NCI-H446 (cell line): ENCODE results near the gene CDHR5.

Source experiments
- DNase-seq, 2 experiments: peaks; one replicate each; lab custom pipeline; 2025; lab: John Stamatoyannopoulos, UW

The CDHR5 gene

DNA sequence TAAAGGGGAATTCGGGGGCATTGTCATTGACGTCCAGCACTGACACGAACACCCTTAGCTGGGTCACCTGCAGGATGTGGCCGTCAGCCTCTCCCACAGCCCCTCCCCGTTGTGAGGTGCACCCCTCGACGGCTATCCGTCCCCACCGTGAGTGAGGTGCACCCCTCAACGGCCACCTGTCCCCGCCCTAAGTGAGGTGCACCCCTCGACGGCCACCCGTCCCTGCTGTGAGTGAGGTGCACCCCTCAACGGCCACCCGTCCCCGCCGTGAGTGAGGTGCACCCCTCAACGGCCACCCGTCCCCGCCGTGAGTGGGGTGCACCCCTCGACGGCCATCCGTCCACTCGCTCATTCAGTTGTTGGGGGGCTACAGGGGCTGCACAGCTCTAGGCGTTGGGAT, 2.9 kb downstream of the CDHR5 start:
- no peak for DNase-seq

DNA sequence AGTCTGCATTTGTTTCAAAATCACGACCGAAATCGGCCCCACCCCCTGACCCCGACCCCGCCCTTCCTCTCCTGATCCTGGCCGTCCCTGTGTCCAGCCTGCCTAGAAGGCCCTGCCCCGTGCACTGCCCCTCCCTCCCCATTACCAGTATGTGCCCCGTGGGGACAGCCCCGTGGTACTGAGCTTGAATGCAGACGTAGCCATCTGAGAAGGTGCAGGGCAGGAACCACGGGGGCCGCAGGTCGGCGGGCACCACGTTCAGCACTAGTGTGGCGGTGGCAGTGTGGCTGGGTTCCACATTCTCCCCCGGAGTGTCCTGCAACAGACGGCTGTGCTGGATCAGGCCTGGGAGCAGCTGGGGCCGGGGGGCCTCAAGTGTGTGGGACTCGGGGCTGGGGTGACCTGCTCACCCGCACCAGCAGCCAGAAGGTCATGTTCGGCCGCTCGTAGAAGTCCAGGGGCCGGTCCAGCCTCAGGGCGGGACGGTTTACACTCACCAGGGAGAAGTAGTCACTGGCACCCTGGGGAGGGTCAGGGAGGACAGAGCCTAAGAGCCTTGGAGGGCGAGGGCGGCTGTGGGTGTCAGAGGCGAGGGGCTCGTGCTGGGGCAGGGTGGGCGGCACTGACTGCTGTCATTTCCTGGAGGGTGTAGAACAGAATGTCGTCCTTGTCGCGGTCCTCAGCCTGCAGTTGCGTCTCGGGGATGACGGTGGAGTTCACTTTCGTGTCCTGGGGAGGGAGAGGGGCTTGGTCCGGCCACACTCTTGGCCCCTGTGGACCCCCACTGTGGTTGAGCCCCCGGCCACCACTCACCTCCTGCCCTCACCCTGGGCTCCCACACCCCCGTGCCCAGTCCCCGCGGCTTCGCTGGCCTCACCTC, 3.6 kb downstream of the CDHR5 start:
- DNase-seq, result no peak

DNA sequence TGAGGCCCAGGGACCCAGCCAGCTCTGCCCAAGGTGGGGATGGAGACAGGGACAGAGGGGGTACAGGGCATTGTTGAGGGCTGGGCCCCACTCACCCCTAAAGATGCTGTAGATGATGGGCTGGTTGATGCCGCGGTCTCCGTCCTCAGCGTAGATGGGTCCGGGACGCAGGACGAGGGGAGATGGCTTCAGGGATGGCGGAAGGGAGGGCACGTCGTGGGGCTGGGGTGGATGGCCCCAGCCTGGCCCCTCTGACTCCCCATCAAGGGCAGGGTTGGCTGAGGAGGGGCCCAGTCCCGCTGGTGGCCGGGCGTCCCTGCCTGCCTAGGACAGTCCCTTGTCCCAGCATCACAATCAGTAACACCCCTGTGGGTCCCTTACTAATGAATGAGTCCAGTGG, 4.6 kb downstream of the CDHR5 start:
- no peak for DNase-seq

DNA sequence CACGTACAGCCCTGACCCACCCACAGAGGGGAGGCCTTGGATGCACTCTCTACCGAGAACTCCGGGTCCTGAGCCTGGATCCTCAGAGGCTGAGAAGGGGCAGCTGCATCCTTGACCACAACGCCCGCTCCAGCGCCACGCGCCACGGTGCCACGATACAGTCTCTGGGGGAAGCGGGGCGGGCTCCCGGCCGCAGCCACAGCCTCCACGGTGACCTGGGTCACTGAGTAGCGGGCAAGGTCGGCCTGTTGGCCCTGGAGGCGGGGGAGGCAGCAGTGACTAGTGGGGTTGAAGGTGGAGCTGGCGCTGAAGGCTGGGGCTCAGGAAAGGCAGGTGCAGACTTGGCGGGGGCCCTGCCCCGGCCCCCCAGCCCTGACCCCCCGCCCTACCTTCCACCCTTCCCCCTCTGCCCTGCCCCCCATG, 5.1 kb downstream of the CDHR5 start:
- no peak for DNase-seq

DNA sequence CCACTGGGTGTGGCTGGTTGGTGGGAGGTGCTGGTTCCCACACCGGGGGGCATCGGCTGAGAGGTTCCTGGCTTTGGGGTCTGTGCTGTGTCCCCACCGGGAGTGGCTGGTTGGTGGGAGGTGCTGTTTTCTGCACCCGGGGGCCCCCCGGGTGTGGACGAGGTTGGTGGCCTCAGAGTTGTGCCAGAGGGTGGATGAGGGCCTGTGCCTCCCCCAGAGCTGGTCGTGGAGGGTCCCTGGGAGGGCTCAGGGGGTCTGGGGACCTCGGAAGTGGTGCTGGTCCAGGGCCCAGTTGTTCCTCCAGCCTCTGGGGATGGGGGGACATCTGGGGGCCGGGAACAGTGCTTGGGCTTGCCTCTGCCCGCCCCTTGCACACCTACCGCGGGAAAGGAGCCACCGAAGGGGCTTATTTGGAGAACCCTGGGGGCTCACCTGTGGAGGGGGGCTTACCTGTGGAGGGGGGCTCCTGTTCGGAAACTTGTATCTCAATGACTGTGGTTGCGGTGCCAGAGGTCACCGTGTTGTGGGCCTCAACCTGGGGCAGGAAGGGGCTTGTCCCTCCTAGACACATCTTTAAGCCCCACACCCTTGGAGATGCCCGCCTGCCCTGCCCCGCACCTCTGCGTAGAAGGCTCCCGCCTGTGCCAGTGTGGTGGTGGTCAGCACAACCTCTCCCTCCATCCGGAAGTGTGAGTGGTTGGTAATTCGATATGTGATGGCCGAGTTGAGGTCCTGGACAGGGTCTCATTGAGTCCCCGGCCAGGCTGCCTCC, 5.7 kb downstream of the CDHR5 start:
- no peak for DNase-seq

DNA sequence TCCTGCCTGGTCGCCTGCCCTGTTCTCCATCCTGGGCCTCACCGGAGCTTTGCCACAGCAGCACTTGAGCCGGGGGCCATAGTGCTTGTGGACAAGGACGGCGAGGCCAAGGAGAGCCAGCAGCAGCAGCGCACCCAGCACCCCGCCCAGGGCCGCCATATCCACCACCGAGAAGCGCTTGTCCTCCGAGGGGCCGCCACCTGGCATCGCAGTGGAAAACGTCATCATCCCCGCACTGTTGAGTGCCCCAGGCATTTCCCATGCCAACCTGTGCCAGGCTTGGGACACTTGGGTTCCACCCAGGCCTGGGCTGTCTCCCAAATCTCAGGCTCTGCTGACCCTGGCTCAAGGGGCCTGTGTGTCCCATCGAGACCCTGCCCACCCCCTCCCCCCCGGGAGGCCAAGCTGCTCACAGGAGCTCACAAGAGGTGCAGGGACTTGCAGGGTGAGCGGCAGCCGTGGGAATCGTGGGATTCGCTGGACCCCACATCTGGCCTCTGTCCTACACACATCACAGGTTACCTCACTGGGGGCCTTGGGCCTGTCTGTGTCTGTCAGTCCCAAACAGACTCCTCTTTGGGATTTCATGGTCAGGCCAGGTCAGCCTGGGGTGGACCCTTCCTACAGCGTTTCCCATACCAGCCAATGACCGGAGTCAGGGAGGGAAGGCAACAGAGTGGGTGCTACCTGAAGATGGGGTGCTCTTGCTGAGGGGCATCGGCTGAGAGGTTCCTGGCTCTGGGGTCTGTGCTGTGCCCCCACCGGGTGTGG, 6.7 kb downstream of the CDHR5 start:
- no peak for DNase-seq

DNA sequence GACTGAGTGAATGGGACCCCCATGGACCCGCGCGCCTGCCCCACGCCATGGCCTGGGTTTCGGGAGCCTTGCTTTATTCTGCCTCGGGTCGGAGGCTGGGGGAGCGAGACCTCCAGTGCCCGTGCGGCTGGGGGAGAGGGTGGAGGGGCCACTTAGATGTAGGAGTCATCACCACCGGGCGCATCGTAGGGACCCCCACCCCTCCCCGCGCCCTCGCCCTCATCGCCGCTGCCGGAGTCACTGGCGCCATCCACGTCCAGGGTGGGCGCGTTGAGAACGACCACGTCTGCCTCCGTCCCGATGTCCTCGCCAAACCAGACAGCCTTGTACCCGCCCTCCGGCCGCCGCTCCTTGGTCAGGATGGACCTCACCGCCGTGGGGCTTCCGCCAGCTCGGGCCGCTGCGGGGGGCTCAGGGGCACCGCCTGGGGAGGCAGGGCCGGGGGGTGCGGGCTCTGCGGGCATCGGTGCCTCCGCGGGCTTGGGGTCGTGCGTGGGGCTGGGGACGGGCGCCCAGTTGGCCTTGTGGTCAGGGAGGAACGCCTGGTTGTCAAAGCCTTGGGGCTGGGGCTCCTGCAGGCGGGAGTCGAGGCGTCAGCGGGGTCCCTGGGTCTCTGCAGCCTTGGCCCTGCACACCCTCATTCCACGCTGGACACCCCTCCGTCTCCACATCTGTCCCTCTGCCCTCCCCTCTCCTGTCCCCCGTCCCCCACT, 7.4 kb downstream of the CDHR5 start:
- DNase-seq, result no peak

DNA sequence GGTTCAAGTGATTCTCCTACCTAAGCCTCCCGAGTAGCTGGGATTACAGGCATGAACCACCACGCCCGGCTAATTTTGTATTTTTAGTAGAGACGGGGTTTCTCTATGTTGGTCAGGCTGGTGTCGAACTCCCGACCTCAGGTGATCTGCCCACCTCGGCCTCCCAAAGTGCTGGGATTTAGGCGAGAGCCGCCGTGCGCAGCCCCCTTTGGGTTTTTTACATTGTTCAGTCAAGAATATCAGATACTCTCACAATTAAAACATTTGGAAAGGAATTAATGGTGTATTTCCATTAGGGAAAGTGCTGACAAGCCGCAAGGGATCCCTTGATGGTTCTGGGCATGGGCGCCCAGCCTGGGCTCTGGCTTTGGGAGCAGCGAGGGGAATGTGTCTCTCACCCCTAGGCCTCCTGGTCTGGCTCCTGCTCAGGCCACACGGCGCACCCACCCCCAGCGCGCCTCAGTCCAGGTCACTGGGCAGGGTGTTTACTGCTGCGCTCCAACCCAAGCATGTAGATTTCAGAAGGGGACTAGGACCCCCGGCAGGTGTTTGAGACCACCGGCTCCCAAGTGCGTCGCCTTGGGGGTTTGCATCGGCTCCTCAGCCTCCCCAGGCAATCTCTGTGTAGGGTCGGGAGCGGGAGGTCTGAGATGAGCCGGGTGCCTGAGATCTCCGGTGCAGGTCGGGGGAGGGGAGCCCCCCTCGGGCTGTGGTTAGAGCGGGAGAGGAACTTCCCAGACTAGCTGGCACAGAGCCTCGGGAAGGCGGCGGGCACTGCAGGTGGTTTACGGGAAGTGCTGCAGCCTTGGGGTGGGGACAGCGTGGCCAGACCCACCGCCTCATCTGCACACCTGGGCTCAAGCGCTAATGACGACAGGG, 8.2 kb downstream of the CDHR5 start:
- no peak for DNase-seq

DNA sequence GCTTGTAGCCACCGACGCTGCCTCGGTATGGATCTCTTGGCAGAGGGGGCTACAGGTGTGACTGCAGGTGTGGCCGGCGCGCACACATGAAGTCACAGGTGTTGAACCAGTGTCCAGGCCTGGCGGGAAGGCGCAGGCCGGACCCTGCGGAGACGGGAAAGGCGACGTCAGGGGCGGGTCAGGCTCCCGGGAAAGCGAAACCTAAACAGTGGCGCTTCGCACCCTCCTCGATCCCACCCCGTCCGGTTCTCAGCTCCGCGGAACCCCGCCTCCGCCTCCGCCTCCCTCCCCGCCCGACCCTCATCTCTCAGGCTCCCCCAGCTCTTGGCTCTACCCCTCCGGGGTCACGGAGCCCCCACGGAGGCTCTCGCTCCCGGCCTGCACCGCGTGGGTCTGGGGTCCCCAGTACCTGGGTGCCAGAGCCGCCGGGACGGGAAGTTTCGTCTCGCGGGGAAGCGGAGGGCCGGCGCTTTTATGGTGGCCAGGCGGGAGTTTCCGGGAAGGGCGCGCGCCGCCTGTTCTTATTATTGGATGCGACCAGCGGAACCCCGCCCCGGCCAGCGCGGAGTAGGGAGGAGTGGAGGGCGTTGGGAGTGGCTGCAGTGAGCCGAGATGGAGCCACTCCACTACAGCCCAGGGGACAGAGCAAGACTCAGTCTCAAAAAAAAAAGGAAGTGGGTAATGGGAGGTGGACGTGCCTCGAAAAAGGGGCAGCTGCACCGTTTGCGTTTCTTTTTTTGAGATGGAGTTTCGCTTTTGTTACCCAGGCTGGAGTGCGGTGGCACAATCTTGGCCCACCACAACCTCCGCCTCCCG, 9.0 kb downstream of the CDHR5 start, which contains the start of gene IRF7:
Gene IRF7, minus strand, starts transcription at position 447 of the 816 bp plus-strand sequence. CDS start 586 bp downstream, outside the sequence.
- no peak for DNase-seq

DNA sequence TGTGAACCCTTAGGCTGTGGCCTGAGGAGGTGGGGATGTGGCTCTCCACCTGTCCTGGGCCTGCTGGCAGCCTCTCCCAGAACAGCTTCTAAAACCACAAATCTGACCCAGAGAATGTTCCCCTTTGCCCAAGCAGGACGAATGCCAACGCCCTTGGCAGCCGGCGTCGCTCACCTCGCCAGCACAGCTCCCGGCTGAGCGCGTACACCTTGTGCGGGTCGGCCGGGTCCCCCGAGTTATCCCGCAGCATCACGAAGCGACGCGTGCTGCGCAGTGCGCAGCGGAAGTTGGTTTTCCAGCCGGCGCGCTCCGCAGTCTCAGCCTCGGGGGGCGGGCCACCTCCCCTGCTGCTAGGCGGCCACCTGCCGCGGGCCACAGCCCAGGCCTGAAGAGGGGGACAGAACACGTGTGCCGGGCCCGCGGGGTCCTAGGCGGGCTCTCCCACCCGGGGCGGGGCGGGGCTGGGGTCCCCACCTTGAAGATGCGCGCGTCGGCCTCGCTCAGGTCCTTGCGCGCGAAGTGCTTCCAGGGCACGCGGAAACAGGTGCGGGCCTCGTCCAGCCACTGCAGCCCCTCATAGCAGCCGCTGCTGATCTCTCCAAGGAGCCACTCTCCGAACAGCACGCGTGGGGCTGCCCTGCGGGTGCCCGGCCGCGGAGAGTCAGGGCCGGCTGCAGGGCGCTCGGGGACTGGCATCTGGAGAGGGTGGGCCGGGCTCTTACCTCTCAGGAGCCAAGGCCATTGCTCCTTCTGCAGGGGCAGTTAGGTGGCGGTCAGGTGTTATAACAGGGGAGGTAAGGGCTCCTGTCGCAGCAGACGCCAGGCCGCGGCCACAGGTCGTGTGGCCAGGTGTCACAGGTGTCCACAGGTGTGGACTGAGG, 9.9 kb downstream of the CDHR5 start:
- DNase-seq, result no peak

DNA sequence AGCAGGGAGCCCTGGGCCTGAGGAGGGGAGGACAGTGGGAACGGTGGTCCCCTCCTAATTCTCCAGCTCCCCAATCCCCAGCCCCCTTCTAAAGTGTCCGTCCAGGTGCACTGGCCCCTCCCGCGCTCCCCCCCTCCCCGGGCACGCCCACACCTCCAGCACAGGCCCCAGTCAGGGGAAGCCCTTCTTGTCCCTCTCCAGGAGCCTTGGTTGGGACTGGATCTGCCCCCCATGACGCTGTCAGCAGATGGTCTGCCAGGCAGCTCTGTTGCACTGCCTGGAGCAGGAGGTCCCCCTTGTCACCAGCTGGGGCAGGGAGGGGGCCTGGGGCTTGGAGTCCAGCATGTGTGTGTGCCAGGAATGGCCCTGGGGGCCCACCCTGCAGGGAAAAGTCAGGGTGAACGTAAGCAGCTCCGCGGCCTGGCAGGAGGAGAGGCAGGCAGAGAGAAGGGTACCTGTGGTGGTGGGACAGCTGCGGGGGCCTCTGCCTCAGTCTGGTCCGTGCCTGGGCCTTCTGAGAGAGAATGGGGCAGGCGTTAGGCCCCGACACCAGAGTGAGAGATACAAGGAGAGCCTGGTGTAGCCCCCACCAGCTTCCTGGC, 10.6 kb downstream of the CDHR5 start:
- no peak for DNase-seq

DNA sequence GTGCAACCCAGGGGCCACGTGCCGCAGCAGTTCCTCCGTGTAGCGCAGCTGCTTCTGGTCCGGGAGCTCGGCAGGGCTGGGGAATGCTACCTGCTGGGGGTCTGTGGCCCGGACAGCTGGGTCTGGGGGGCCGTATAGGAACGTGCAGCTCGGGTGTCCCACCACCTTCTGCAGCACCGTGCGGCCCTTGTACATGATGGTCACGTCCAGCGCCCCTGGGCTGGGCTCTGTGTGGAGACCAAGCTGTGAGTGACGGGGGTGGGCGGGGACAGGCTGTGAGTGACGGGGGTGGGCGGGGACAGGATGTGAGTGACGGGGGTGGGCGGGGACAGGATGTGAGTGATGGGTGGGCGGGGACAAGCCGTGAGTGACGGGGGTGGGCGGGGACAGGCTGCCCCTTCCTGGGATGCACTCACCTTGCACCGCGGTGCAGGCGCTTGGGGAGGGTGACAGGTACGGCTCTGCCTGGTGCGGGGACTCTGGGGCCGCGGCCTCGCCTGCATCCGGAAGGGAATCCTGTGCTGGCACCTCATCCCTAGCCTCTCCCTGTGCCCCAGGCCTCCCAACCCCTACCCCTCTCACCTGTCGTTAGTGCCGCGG, 11.3 kb downstream of the CDHR5 start:
- DNase-seq, result no peak

DNA sequence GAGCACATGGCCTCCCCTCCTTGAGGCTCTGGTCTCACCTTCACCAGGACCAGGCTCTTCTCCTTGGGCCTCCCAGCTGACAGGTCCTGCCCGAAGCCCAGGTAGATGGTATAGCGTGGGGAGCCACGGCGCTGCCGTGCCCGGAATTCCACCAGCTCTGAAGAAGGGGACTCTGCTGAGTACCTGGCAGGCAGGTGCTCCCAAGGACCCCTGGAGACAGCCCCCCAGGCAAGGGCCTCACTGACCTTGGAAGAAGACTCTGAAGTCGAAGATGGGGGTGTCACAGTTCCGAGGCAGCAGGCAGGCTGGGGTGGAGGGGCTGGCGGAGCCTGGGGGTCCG, 11.8 kb downstream of the CDHR5 start:
- DNase-seq, result no peak

DNA sequence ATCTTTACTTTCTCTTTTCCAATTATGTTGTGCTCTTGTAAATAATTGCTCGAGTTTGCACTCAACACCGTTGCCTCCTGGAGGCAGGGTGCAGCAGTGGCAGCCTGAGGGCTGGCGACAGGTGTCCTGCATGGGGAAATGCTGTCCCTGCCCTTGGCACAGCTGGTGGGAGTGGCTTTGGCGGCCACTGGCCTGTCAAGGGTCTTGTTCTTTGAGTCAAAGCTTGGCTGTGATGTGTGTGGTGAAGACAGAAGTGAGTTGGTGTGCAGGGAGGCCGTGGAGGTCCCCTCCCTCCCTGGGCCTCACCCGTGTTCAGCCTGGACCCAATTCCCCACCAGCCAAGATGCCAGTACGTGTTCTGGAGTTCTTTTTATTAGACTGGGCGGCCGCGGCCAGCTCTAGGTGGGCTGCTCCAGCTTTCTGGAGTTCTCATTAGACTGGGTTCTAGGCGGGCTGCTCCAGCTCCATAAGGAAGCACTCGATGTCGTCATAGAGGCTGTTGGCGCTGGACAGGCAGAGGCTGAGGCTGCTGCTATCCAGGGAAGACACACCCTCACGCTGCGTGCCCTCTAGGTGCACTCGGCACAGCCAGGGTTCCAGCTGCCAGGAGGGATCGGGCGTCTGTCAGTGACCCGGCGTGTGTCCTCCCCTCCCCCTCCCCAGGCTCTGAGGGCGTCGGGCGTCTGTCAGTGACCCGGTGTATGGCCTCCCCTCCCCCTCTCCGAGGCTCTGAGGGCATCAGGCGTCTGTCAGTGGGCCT, 12.4 kb downstream of the CDHR5 start:
- DNase-seq, result no peak

DNA sequence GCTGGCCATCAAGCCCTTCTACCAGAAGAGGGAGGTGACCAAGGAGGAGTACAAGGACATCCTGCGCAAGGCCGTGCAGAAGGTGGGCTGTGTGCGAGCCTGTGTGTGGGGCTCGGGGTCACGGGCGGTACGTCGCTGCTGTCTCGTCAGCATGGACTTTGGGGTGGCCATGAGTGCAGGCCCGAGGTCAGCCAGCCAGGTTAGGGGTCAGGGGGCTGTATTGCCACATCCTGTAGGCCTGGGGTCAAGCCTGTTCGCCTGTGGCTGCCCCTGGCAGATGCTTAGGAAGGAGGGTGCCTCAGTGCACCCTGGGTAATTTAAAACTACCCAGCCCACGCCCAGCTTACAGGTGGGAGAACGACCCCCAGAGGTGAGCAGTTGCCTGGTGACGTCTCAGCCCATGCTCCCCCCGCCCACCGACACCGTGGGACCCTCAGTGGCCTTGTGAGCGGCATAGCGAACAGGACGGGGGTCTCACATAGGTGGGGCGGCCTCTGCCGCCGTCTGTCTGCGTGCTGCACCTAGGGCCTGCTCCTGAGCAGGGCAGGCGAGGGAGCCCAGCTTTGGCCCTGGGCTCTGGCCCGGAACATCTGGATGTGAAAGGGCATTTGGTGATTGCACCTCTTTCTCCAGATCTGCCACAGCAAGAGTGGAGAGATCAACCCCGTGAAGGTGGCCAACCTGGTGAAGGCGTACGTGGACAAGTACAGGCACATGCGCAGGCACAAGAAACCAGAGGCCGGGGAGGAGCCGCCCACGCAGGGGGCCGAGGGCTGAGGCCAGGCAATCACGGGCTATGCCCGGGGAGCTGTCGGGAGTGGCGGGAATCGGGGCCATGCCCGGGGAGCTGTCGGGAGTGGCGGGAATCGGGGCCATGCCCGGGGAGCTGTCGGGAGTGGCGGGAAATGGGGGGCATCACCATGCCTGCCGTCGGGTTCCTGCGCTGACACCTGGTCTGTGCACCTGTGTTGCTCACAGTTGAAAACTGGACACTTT, 13.5 kb downstream of the CDHR5 start:
- no peak for DNase-seq

DNA sequence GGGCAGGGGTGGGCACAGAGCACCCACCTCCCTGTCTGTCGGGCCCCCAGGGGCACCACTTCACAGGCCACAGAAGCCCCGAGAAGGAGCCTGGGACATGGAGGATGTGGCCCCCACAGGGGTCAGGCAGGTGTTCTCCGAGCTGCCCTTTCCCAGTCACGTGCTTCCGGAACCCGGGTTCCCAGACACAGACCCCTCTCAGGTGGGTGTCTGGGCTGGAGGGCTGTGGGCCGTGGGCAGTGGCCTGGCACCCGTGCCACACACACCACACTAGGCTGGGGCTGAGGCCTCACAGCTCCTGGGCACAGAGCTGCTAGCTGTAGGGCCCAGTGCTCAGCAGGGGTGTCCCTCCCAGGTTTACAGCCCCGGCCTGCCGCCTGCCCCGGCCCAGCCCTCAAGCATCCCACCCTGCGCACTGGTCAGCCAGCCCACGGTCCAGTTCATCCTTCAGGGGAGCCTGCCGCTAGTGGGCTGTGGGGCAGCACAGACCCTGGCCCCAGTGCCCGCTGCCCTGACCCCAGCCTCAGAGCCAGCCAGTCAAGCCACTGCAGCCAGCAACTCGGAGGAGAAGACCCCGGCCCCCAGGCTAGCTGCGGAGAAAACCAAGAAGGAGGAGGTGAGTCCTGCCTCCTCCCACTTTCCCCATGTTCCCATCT, 14.5 kb downstream of the CDHR5 start:
- no peak for DNase-seq
